Stimulated activated naive CD8-positive, alpha-beta T cell treated with anti-CD3 and anti-CD28 coated beads, Interleukin-15, Interleukin-2, amounts not matched to agents 100 U/mL and 50 U/mL, for 24 hours (primary cell): ENCODE results near the gene COPS6.

ENCODE experiments used
- ATAC-seq: fragments of 150-1000 bp; cut with Tn5 transposase; one replicate; pipeline ENCODE4 v1.10.0; 2021
- DNase-seq: peaks from one replicate; pipeline ENCODE4 v3.0.0; 2021

COPS6 gene

GRCh38 chr7:100079024-100079560 lies 9.7 kb upstream of the COPS6 start:
- ATAC-seq, result no peak
- no peak for DNase-seq

GRCh38 chr7:100080907-100081534 lies 7.7 kb upstream of the COPS6 start:
- ATAC-seq (peak; percentile 7), DNase-seq (no peak)

DNA sequence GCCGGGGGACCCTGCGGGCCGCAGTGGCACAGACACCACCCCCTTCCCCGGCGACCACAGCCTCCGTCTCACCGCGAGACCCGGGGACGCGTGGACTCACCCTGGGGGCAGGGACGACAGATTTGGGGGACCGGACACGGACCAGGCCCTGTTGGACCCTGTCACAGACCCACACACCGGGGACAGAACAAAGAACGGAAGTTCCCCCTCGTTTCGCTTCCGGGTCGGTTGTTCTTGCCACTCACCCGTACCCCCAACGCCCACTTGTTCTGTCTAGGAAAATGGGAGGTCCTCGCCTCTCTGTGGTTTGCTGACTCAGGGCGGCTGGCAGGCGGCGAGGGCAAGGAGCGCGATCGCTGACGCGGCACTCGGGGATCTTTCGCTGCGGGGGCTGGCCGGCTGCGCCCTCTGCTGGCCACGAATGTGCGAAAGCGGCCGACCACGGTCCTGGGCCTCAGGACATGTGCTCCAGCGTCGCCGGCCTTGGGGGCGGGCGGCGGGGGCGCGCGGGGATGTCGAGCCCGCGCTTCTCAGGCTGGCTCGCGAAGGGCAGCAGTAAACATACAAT lies 7.2 kb upstream of the COPS6 start, which contains the start of gene ZNF3:
Gene ZNF3, minus strand, starts transcription at position 189 of the 568 bp plus-strand sequence. CDS start 4,366 bp downstream, outside the sequence.
- peak; percentile 94 for ATAC-seq
- DNase-seq, result peak; percentile 98

GRCh38 chr7:100082978-100083377 lies 5.8 kb upstream of the COPS6 start:
- DNase-seq (no peak), ATAC-seq (no peak)

- ATAC-seq, result no peak
Measured at GRCh38 chr7:100085515-100085914, 3.3 kb upstream of the COPS6 start.

DNA sequence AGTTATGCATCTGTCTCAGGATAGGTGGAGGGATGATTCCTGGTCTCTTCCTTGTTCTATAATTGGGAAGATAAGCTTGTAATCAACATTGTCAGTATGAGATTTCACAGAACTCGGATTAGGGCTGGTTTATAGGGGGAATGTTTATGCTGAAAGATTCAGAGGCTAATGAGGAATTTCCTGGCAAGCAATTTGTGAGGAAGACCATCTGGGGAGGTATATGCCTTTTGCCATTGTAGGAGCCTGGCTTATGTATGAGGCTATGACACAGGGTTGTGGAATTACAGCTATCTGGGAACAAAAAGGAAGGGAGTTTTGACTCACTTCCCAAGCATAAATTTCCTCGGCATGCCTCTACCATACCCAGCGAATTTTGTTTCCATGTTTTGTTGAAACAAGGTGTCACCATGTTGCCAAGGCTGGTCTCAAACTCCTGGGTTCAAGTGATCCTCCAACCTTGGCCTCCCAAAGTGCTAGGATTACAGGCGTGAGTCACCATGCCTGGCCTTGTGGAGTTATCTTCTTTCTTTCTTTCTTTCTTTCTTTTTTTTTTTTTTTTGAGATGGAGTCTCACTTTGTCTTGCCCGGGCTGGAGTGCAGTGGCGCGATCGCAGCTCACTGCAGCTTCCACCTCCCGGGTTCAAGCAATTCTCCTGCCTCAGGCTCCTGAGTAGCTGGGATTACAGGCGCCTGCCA lies 1.6 kb upstream of the COPS6 start:
- ATAC-seq (no peak), DNase-seq (no peak)

More at GRCh38 chr7:100085515-100085914, 3.3 kb upstream of the COPS6 start:
- DNase-seq, result no peak

DNA sequence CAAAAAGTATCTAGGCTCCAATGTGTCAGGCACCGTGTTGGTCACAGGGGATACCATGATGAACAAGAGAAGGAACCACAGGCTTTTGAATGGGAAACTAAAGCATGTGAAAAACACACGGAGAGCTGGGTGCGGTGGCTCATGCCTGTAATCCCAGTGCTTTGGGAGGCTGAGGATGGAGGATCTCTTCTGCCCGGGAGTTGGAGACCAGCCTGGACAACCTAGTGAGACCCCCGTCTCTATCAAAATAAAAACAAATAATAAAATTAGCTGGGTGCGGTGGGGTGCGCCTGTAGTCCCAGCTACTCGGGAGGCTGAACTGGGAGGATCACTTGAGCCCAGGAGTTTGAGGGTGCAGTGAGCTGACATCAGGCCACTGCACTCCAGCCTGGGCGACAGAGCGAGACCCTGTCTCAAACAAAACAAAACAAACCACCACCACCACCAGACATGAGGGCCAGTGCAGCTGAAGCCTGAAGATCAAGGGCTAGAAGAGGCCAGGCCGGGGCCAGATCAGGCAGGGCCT lies 611 bp upstream of the COPS6 start:
- ATAC-seq, result no peak

GRCh38 chr7:100089458-100090196 lies 858 bp downstream of the COPS6 start:
- ATAC-seq (no peak), DNase-seq (no peak)

More for the DNA sequence above, 611 bp upstream of the COPS6 start:
- no peak for DNase-seq

DNA sequence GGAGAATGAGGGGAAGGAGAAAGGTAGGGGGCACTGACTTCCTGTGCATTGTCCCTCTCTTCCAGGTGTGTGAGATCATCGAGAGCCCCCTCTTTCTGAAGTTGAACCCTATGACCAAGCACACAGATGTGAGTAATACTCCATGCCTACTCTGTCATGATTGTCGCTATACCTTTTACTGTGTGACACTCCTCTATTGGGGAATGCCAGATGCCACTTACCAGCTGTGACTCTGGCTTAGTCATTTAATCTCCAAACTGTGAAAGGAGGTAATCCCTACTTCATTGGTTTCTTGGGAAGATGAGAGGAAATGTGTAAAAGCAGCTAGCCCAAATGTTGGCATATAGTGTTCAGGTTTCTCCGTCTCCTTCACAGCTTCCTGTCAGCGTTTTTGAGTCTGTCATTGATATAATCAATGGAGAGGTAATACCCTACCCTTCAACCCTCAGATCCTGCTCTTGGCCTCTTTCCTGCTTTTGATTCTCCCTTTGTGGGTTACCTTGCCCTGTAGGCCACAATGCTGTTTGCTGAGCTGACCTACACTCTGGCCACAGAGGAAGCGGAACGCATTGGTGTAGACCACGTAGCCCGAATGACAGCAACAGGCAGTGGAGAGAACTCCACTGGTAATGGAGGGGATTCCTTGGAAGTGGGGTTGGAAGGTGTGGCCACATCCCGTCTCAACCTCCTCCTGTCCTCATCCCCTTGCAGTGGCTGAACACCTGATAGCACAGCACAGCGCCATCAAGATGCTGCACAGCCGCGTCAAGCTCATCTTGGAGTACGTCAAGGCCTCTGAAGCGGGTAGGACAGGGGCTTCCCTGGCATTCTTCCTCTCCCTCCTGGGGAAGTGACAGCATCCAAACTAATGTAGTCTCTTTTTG lies 2.0 kb downstream of the COPS6 start:
- peak; percentile 19 for ATAC-seq
- no peak for DNase-seq

DNA sequence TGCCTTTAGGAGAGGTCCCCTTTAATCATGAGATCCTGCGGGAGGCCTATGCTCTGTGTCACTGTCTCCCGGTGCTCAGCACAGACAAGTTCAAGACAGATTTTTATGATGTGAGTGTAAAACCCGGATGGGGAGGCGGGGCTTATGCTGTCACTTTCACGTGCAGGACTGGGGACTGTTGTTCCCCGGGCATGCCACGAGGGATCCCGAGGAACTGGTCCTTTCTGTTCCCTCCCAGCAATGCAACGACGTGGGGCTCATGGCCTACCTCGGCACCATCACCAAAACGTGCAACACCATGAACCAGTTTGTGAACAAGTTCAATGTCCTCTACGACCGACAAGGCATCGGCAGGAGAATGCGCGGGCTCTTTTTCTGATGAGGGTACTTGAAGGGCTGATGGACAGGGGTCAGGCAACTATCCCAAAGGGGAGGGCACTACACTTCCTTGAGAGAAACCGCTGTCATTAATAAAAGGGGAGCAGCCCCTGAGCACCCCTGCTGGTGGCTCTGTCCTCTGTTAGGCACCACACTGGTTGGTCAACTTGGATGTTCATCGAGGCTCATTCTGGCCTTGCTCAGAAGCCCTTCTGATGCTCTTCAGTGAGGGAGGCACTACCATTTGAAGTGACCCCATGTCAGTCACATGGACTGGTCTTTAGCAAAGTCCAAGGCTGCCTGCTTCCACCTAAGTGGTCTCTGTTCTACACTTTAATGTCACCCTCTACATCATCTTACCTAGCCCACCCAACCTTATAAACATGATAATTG lies 2.8 kb downstream of the COPS6 start:
- DNase-seq, result peak; percentile 41
- ATAC-seq, result peak; percentile 8

DNA sequence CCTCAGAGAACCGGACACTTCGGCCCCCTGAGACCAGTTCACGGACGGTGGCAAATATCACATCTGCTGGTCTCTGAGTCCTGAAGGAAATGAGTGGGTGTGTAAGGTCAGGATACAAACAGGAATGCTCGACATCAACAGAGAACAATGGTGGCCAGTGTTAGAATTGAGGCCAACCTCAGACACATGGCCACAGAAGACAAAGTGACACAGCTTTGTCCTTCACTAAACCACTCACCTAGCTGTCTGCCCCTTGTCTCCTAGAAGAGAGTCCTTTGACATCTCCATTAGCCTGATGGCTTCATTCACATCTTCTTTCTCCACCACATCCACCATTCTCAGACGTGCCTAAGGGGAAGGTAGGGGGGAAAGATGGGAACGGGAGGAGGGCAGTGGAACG lies 4.3 kb downstream of the COPS6 start:
- ATAC-seq, result no peak

DNA sequence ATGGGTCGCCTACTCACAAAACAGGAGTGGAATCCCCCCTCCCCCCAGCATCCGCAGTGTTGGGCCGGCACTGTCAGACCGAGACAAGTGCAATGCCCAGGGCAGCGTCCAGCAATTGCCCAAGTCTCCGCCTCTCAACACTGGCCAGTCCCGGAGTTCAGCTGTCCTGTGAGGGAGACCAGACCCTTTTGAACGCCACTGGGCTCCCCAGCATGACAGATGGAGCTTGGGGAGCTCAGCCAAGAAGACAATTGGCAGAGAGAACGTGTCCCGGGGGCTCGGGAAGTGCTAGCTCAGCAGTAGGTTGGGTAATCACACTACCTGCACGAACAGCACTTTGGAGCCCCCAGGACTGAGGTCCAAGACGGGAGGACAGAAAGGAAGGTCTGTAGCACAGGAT lies 4.7 kb downstream of the COPS6 start:
- no peak for ATAC-seq
- no peak for DNase-seq

More for the DNA sequence above, 4.3 kb downstream of the COPS6 start:
- DNase-seq, result no peak

DNA sequence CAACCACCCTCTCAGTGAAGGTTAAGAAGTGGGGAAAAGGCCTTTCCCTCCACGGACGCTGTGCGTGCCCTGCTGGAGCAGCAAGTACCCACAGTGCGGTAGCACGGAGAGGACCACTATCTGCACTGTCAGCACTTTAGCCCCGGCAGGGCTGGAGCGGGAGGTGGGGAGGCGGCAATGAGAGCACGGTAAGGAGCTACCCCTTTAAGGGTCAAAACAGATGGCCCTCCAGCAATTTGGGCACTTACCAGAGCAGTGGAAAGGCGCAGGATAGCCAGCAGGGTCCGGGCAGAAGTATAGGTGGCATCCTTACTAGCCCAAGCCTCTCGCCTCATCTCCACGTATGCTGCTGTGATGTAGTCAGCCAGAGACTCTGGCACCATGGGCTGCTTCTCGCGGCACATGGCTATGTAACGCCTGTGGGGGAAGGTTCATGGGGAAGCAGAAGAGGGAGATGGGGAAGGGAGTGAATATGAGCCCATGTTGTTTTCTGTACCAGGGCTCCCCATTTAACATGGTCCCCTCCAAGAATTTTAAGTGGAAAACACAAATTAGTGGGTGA lies 5.2 kb downstream of the COPS6 start:
- DNase-seq (no peak), ATAC-seq (no peak)

DNA sequence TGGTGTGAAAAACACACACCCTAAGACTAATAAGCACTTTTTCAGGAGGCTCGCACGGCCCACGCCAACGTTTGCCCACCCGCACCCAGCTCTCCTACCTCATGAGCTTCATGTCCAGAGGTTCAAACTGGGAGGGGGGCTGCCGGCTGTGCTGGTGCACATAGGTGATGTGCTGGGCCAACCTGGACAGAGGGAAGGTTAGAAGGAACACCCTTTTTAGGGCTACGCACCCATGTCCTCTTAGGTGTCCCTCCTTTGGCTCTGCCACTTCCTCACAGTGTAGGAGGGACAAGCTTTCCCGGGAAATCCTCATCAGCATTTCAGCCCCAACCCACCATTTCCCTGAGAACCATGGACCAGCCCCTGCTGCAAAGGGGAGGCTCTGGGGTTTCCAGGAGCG lies 6.5 kb downstream of the COPS6 start:
- ATAC-seq (no peak), DNase-seq (no peak)

GRCh38 chr7:100095704-100096103 lies 6.9 kb downstream of the COPS6 start:
- ATAC-seq, result no peak
- no peak for DNase-seq

- no peak for ATAC-seq
- DNase-seq, result no peak
Measured at GRCh38 chr7:100098913-100099312, 10.1 kb downstream of the COPS6 start.

DNA sequence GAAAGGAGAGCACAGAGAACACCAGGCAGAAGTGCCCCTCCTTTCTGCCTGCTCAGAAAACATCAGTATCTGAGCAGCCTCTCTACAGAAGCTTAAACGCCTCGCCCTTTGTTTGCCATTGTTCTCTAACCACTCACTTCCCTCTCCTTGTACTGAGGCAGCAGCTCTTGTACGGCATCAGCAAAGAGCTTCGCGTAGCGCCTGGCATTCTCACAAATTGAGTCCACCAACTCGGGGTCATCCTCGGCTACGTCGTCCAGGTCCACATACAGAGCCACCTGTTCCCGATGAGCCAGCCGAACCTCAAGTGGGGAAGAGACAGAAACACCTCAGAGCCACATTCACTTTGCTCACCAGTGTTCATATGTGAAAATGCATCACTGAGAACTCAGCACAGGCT lies 10.7 kb downstream of the COPS6 start:
- DNase-seq (no peak), ATAC-seq (no peak)

DNA sequence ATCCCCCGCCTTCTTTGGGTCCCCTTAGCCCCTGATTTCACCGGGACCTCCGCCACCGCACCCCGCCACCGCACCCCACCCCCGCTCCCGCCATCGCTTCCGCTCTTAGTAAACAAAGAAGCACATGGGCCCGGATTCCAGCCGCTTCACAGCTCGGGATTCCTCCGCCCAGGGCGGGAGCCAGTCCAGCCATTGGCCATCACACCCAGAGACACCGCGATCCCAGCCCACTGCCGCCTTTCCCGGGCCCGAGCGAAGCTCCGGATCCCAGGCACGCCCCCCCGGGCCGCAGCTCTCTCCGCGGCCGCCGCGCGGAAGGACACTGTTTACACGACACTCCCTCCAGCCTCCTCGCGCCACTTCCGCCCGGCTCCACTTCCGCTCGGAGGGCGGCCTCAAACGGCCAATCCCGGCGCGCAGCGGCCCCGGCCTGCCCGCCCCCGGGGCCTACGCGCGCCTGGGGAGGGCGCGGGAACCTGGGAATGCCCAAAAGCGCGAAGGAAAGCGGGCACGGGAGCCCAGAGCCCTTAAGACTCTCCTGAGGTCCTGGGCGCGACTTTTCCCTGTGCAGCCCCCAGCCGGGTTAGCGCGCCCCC lies 11.7 kb downstream of the COPS6 start:
- ATAC-seq (peak; percentile 73), DNase-seq (peak; percentile 91)

DNA sequence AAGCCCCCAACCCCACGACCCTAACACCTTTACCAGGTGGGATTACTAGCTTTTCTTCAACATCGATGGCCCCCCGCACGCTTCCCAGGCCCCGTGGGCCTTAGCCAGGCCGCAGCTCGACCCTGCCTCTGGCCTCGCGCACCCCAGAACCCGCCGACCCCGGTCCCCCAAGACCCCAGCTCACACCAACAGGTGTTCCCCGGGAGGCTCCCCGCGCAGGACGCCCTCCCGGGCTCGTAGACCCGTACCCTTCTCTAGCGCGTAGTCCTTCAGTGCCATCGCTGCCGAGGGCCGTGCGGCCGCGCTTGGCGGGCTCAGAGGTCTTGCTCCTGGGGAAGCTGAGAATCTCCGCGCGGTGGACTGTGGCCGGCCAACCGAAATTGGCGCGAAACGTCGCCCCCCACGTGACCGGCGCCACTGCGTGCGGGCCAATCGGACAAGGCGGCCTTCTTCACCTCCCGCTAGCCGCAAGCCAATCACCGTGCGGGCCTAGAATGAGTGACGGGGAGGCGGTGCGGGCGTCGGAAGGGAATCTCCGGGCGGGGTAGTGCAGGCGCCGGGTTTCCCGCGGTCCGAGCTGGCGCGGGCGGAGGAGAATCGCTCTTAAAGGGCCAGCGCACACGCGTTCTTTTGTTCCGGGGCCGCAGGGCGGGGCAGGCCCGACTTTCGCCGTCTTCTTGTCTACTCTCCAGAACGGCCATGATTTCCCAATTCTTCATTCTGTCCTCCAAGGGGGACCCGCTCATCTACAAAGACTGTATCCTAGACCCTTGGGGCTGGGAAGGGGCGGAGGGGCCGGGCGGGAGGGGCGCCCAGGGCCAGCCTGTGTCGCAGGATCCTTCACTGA lies 12.5 kb downstream of the COPS6 start, which contains the start of the genes AP4M1 and MCM7:
Gene AP4M1, plus strand, starts transcription at position 628 of the 847 bp plus-strand sequence. Its CDS starts 72 bp downstream, at position 700.
Gene MCM7, minus strand, starts transcription at position 382 of the 847 bp plus-strand sequence. Its CDS starts 103 bp downstream, at position 279.
- peak; percentile 91 for ATAC-seq
- DNase-seq, result peak; percentile 99
